Calu3 (cell line): ENCODE measurements around the gene MIPEP. TPM values are rescaled to one million over a fixed set of nuclear protein-coding genes. Genes with fewer than 3 reads are reported as not detected.

Experiments
- Bru-seq: library from RNA; stranded (reverse); fragments of 400-500 nt; gene quantifications from one replicate; lab custom pipeline; 2021; lab: Mats Ljungman, UMichigan
- BruChase-seq, 2 experiments: library from RNA; stranded (reverse); fragments of 400-500 nt; gene quantifications; one replicate each; lab custom pipeline; 2021; lab: Mats Ljungman, UMichigan
- BruUV-seq: library from RNA; stranded (reverse); fragments of 400-500 nt; replicated peaks from 2 replicates; lab custom pipeline; 2021; lab: Mats Ljungman, UMichigan
- CTCF ChIA-PET: fragments of 300-600 bp; sonication (Branson Sonifier 250); formaldehyde crosslinking; loops from one replicate; lab custom pipeline; 2022; ENCODE audit warnings: antibody characterized with exemption; lab: Charles Lee
- DNase-seq: peaks from one replicate; pipeline ENCODE4 v3.0.0; 2022
- H3K27ac Mint-ChIP-seq: one replicate; pipeline ENCODE4 v1.8.0; 2022; ENCODE audit warnings: mixed read lengths; ENCODE audit not compliant: unreplicated experiment
- H3K27me3 Mint-ChIP-seq: one replicate; pipeline ENCODE4 v1.8.0; 2022; ENCODE audit warnings: mixed read lengths; ENCODE audit not compliant: unreplicated experiment
- H3K36me3 Mint-ChIP-seq: one replicate; pipeline ENCODE4 v1.8.0; 2022; ENCODE audit warnings: mild to moderate bottlenecking, moderate library complexity, mixed read lengths; ENCODE audit not compliant: insufficient read depth, unreplicated experiment
- H3K4me1 Mint-ChIP-seq: one replicate; pipeline ENCODE4 v1.8.0; 2022; ENCODE audit warnings: mild to moderate bottlenecking, low read depth, mixed read lengths; ENCODE audit not compliant: unreplicated experiment
- H3K4me3 Mint-ChIP-seq: one replicate; pipeline ENCODE4 v1.8.0; 2022; ENCODE audit warnings: mild to moderate bottlenecking, low read depth, moderate library complexity, mixed read lengths; ENCODE audit not compliant: unreplicated experiment
- H3K9me3 Mint-ChIP-seq: one replicate; pipeline ENCODE4 v1.8.0; 2022; ENCODE audit warnings: low read depth, mixed read lengths; ENCODE audit not compliant: unreplicated experiment
- intact Hi-C: fragments of 100-400 bp; cut with micrococcal nuclease; formaldehyde crosslinking; loops from one replicate; pipeline ENCODE4 v1.10.0; 2022; ENCODE audit not compliant: unreplicated experiment
- long read RNA-seq: library from polyadenylated mRNA; stranded (forward); transcript quantifications from one replicate; pipeline ENCODE4 v2.0.0, GENCODE V29; 2022
- total RNA-seq: library from RNA; stranded (reverse); gene quantifications from 2 replicates; pipeline ENCODE4 v1.2.3, GENCODE V29; 2022
- TF ChIP-seq, protein P1 (sequence below): fragments of 200-600 bp; IDR thresholded peaks from one replicate; pipeline ENCODE4 v1.8.0; 2022; ENCODE audit warnings: antibody characterized with exemption; ENCODE audit not compliant: unreplicated experiment

Gene MIPEP
- total RNA-seq (24.6 and 25.2 TPM in 2 replicates), Bru-seq, nascent RNA (percentile 64 among the genes with signal in this experiment), BruChase-seq, experiment 1, labeled RNA remaining after a 6-hour chase (percentile 51 among the genes with signal in this experiment), BruChase-seq, experiment 2, labeled RNA remaining after a 2-hour chase (percentile 47 among the genes with signal in this experiment)
- long read RNA-seq, transcript MIPEP-201 (19 exons, 2,400 nt), result major isoform, 31 of 40 reads
- long read RNA-seq, partial matches to known transcripts, result 1 of 40 reads
- long read RNA-seq, other reads (novel, unspliced or antisense), result 8 of 40 reads

DNA sequence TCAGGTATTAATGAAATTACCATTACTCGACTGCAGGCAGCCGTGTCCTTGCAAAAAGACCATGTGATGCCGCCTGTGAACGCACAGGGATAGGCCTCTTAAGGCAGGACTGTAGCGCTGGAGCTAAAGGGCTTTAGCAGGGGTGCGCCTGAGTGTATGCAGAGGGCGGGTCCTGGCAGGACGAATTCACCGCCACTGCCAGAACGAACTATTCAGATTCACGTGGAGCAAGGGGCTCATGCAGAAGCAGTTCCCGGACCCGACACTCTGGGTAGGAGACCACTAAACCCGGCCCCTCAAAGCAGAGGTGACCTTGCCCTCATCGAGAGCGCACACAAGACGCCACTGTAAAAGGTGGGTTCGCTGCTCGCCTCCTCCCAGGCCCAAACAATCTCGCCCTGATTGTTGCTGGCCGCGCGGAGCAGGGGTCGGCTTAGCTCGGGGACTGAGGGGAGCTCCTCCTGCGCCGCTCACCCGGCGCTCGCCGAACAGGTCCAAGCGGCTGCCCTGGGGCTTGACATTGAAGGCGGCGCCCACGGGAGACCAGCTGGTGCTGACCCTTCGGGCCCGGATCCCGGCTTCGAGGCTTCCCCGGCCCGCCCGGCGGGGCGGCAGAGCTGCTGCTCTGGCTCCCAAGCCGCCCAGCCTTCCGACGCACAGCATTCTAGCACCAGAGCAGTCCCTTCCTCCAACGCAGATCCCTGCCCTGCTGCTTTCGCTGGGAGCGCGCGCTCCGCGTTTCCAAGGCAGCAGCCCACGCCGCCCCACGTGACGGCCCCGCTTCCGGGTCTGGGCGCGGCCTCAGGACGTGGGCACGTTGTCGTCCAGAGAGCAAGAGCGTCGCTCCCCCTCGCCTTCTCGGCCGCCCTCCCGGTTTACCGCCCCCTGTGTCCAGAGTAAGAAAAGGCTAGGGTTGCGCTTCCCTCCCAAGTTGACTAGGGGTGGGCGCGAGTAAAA is at the start of gene MIPEP:
Gene MIPEP, minus strand, starts transcription at position 743 of the 957 bp plus-strand sequence. Its CDS starts 80 bp downstream, at position 663.
- H3K4me1 Mint-ChIP-seq, result peaks cover 9% of the 10 kb centered on the region
- peak within 1 kb of the TSS; percentile 84 for H3K27ac Mint-ChIP-seq
- H3K27me3 Mint-ChIP-seq, result no peaks in the 10 kb centered on the region
- H3K4me3 Mint-ChIP-seq, result peak within 1 kb of the TSS; percentile 88
- CTCF ChIA-PET, result interaction anchor here (1.4 to 1.7 kb wide), 2 partner anchors 21 to 423 kb away, joined by 4 to 5 read pairs; no protein-coding TSS in a partner anchor
- intact Hi-C loops, result loop anchor here (5.0 kb wide), 1 partner anchor 422 kb away; no protein-coding TSS in a partner anchor
- H3K36me3 Mint-ChIP-seq, result peaks cover 28% of the 10 kb centered on the region
- TF ChIP-seq, protein P1, sequence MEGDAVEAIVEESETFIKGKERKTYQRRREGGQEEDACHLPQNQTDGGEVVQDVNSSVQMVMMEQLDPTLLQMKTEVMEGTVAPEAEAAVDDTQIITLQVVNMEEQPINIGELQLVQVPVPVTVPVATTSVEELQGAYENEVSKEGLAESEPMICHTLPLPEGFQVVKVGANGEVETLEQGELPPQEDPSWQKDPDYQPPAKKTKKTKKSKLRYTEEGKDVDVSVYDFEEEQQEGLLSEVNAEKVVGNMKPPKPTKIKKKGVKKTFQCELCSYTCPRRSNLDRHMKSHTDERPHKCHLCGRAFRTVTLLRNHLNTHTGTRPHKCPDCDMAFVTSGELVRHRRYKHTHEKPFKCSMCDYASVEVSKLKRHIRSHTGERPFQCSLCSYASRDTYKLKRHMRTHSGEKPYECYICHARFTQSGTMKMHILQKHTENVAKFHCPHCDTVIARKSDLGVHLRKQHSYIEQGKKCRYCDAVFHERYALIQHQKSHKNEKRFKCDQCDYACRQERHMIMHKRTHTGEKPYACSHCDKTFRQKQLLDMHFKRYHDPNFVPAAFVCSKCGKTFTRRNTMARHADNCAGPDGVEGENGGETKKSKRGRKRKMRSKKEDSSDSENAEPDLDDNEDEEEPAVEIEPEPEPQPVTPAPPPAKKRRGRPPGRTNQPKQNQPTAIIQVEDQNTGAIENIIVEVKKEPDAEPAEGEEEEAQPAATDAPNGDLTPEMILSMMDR, result peak; percentile 43
- peak; percentile 90 for DNase-seq
- no TSS peak for BruUV-seq
- no peaks in the 10 kb centered on the region for H3K9me3 Mint-ChIP-seq

DNA sequence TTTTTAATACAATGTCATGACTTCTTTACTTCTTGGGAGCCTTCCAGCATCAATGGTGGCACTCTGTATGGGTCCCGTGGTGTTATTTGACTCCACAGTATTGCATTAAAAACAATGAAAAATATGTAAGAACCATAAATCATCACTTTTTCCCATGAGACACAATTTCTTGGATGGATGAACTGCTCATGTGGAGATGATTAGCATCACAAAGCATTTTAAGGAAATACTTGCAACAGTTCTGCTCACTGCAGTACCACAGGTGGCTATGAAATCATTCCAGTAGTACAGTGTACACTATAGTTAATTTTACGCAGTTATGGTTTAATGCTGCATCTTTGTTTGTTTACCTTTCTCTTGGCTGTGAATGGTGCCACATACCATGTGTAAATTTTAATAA is 45.3 kb upstream of the MIPEP start:
- CTCF ChIA-PET, result no interaction called here
- no peak for DNase-seq
- Mint-ChIP-seq H3K27me3 (no peaks in the 10 kb centered on the region), H3K9me3 (no peaks in the 10 kb centered on the region), H3K4me3 (no peak overlapping the region), H3K4me1 (peaks cover 17% of the 10 kb centered on the region), H3K27ac (no peak overlapping the region), H3K36me3 (no peaks in the 10 kb centered on the region)
- intact Hi-C loops, result no loop called here
- TF ChIP-seq, protein P1, result no peak
- no TSS peak for BruUV-seq

DNA sequence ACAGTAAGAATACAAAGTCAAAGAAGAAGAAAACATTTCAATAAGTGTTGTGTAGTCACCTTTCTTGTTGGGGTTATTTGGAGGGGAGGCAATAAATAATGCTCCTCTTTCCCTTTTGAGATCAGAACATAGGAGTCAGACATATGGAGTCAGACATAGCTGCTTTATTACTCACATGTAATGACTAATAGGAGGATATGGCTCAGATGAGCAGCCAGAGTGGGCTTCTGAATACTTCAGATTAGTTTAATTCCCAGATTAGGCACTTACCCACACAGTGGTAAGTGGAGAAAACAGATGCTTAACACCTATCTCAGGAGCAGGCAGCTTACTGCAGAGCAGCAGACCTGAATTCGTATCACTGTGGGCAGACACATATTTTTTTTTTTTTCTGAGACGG is 39.8 kb upstream of the MIPEP start:
- Mint-ChIP-seq H3K27ac (no peak overlapping the region), H3K9me3 (no peaks in the 10 kb centered on the region), H3K4me1 (peaks cover 19% of the 10 kb centered on the region), H3K36me3 (no peaks in the 10 kb centered on the region), H3K27me3 (no peaks in the 10 kb centered on the region), H3K4me3 (no peak overlapping the region)
- CTCF ChIA-PET, result no interaction called here
- DNase-seq, result no peak
- intact Hi-C loops, result no loop called here
- no TSS peak for BruUV-seq
- TF ChIP-seq, protein P1, result no peak

DNA sequence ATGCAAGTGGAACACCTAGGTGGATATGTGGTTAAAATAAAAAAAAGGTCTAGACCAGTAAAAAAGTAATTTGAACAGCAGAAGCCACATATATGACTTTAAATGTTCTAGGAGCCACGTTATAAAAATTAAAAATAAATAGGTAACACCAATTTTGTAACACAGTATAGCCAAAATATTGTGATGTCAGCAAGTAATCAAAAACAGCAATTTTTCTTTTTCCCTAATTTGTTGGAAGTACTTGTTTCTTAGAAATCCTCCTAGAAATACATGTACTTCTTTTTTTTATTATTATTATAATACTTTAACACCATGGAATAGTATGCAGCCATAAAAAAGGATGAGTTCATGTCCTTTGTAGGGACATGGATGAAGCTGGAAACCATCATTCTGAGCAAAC is 33.8 kb upstream of the MIPEP start:
- CTCF ChIA-PET, result interaction anchor here (0.9 to 1.1 kb wide), 2 partner anchors 38 to 237 kb away, joined by 3 to 6 read pairs; partner anchors contain the start of gene SPATA13
- no TSS peak for BruUV-seq
- no peaks in the 10 kb centered on the region for H3K36me3 Mint-ChIP-seq
- no peak for DNase-seq
- intact Hi-C loops, result no loop called here
- no peak overlapping the region for H3K27ac Mint-ChIP-seq
- H3K27me3 Mint-ChIP-seq, result no peaks in the 10 kb centered on the region
- H3K4me1 Mint-ChIP-seq, result peaks cover 24% of the 10 kb centered on the region
- TF ChIP-seq, protein P1, result no peak
- no peak overlapping the region for H3K4me3 Mint-ChIP-seq
- no peaks in the 10 kb centered on the region for H3K9me3 Mint-ChIP-seq
